Measurements from ENCODE around the gene COPG2.

DNA sequence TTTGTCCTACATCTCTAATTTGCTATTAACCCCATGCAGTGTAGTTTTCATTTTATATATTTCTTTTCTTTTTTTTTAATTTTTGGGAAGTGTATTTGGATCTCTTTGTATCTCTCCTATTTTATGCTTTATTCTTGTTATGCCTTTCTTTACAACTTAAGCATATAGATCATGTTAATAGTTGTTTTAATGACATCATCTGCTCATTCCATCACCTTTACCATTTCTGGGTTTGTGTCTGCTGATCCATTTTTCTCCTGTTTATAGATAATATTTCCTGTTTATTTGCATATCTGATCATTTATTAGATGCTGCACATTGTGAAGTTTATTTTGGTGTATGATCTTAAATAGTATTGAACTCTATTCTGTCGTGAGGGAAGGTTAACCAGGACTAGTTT is 13.7 kb downstream of the COPG2 start:
- TF ChIP-seq, protein P1, sequence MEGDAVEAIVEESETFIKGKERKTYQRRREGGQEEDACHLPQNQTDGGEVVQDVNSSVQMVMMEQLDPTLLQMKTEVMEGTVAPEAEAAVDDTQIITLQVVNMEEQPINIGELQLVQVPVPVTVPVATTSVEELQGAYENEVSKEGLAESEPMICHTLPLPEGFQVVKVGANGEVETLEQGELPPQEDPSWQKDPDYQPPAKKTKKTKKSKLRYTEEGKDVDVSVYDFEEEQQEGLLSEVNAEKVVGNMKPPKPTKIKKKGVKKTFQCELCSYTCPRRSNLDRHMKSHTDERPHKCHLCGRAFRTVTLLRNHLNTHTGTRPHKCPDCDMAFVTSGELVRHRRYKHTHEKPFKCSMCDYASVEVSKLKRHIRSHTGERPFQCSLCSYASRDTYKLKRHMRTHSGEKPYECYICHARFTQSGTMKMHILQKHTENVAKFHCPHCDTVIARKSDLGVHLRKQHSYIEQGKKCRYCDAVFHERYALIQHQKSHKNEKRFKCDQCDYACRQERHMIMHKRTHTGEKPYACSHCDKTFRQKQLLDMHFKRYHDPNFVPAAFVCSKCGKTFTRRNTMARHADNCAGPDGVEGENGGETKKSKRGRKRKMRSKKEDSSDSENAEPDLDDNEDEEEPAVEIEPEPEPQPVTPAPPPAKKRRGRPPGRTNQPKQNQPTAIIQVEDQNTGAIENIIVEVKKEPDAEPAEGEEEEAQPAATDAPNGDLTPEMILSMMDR (IDR thresholded peaks at IDR 0.05): no peak
- TF ChIP-seq FOXJ3 (CRISPR knock-in tag; IDR thresholded peaks at IDR 0.05; ENCODE audit: borderline replicate concordance) (no peak), ESRRA (CRISPR knock-in tag; IDR thresholded peaks at IDR 0.05; ENCODE audit: borderline replicate concordance) (no peak), ZNF121 (CRISPR knock-in tag; IDR thresholded peaks at IDR 0.05) (no peak), ZNF263 (CRISPR knock-in tag; IDR thresholded peaks at IDR 0.05; ENCODE audit: low read depth) (no peak), NFYB (CRISPR knock-in tag; conservative IDR thresholded peaks at IDR 0.05; ENCODE audit: low read depth) (no peak)
